Stimulated activated CD8-positive, alpha-beta memory T cell treated with anti-CD3 and anti-CD28 coated beads, Interleukin-12 subunit alpha, Interleukin-12 subunit beta, amount 100 ng/mL, for 1 hour (primary cell): Measurements from ENCODE around the gene SMOC2.

Source experiments
- DNase-seq: peaks from one replicate; pipeline ENCODE4 v3.0.0-alpha.2; 2020; ENCODE audit warnings: low read depth

Gene SMOC2

GRCh38 chr6:168627506-168628175 is 186.7 kb downstream of the SMOC2 start:
- DNase-seq: no peak

DNA sequence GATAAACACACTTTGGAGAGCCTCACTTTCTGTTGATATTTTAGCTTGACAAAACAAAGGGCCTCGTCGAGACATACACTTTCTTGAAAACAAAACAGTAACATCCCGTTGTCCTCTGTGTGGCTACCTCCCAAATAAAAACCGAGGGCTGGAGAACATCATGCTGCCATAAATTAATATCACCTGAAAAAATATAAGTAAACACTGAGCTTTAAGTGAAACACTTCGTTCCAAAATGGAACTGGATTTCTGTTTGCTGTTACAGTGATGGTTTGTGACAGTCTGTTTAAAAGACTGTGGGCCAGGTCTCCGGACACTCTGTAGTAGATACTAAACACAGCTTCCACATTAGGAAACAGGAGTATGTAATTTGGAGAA is 187.2 kb downstream of the SMOC2 start:
- DNase-seq: no peak

GRCh38 chr6:168628732-168629245 is 187.8 kb downstream of the SMOC2 start:
- DNase-seq: no peak

- DNase-seq: no peak
Measured at GRCh38 chr6:168631564-168631963, 190.6 kb downstream of the SMOC2 start.

DNA sequence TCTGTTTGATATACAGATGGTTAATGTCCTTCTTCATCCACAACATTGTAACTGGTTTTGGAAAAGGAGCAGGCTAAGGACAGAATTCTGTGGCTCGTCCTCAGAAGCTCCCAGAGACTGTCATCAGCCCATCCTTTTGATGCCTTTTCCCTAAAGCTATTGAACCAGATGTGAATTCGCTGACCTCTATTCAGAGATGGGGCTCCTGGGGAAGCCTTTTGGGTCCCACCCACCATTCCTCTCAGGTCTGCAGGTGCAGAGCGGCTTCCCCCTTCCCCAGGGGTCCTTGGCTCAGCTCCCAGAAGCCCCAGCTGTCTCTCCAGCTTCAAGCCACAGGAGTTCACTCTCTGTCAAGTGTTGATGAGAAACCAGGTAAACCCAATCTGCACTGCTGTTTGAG is 191.7 kb downstream of the SMOC2 start:
- no peak for DNase-seq

GRCh38 chr6:168634541-168635328 is 193.8 kb downstream of the SMOC2 start:
- no peak for DNase-seq

DNA sequence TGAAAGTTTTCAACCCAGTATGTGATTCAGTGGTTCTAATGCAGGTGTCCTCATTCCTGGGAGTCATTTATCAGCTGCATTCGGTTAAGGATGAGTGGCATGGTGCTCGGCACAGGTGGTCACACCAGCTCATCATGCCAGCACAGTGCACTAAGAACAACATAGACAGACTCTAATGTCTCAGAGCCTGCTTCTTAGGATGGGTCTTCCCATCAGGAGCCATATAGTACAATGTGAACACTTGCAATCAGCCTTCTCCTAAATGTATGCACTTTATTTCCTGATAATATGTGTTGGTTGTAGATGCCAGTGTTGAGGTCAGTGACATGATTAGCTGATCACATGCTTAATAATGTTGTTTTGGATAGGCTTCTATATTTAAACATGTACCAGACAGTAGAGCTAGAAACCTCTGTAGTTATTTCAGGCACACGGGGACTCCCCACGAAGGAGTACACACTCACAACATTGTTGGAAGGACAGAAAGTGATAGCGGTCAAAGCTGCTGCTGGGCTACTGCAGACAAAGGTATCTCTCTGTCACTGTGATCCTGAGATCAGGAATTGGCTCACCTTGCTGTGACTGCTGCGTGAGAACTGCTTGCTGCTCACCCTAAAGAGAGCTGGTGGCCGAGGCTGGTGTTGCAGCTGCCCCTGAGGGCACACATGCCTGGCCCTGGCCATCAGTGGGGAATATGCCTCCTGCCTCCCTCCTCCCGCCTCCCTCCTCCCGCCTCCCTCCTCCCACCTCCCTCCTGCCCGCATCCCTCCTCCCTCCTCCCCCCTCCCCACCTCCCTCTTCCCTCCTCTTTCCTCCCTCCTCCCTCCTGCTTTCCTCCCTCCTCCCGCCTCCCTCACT is 195.4 kb downstream of the SMOC2 start:
- DNase-seq: no peak

DNA sequence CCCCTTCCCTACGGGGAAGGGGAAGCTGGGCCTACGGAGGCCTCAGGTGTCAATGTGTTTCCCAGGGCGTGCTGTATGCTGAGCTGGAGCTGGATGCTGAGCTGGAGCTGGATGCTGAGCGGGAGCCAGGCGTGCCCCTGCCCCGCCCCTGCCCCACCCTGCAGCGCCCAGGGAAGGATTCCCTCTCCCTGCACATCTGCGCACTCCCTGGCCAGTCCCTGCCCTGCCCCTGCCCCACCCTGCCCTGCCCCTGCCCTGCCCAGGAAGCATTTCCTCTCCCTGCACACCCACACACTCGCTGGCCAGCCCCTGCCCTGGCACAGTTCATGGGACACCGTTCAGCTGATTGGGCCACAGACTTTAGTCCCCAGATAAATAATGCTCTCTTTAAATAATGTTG is 196.8 kb downstream of the SMOC2 start:
- no peak for DNase-seq

DNA sequence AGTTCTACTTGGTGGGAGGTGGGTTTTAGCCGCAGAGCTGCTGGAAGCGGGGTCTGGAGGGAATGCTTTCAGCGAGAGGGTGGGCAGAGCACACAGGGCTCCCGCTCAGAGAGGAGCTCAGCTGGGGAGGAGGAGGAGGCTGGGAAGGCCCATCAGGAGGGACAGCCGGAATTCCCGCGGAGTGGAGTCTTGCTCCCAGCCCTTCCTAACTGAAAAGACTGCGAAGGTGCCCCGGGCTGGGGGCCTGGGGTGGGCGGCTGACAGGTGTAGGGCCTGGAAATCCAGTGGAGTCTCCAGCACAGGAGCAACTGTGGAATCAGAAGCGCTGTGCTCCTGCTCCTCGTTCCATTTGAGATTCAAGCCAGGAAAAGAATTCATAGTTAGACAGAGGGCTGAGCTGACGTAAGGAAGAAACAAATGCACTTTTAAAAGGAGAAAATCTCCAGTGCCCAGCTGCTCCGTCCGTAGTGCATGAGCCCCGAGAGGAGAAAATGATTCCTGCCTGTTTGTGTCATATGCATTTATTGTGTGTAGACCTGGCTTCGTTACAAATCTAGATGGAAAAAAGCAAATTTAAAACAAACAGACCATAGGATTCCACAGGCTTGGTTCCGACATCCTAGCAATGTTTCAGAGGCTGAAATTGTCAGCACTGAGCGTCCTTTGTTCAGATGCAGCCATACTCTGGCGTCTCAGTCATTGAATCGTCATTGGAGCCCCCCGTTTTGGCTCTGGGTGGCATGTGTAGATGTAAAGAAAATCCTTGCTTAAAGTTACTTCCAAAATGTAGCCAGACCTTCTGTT is 197.7 kb downstream of the SMOC2 start:
- DNase-seq: no peak

DNA sequence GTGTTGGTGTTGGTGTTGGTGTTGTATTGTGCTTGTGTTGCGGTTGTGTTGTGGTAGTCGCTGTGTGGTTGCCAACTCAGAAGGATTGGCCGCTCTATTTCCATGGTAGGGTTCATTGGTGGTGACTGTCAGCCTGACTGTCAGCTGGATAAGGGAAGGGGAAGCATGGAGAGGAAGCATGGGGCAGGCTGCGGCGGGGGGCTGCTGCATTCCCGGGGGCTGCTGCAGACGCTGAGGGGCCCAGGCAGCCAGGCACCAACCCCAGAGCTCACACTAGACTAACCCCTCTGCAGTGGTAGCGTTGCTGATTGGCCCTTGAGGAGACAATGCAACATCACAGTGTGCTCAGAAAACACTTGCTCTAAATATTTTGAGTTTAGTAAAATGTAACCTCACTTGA is 199.2 kb downstream of the SMOC2 start:
- DNase-seq: no peak

GRCh38 chr6:168640768-168641167 is 199.8 kb downstream of the SMOC2 start:
- DNase-seq: no peak

DNA sequence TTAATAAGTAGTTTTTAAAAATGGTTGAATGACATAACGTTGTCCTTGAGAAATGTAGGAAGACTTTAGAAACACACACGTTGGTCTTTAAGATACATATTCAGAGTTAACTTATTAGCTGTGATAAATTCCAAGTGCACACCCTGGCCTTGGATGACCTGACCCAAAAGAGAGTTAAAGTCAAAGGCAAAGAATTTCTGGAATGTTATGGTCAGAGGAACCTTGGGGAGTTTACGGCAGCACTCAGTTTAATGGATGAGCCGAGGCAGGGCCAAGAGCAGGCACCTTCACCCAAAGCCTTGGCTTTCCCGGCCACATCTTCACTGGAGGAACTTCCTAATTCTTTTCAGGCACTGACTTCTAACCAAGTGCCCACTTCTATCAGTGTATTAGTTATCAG is 200.5 kb downstream of the SMOC2 start:
- DNase-seq: no peak

DNA sequence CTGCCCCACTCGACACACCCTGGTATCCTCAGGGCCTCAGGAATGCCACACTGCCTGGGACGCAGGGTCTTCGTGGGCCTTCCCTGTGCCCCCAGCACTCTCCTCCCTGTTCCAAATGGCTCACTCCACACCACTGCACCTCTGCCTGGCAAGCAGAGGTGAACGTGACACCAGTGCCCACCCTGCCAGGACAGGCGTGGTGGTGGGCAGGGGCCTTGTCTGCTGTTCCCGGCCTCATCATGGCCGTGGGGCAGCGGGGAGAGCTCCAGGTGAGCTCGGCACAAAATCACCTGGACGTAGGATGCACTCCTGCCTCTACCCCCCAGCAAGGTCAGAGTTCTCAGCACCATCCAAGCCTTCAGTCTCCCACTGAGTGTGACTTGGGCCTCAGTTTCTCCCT is 202.4 kb downstream of the SMOC2 start:
- DNase-seq: no peak

DNA sequence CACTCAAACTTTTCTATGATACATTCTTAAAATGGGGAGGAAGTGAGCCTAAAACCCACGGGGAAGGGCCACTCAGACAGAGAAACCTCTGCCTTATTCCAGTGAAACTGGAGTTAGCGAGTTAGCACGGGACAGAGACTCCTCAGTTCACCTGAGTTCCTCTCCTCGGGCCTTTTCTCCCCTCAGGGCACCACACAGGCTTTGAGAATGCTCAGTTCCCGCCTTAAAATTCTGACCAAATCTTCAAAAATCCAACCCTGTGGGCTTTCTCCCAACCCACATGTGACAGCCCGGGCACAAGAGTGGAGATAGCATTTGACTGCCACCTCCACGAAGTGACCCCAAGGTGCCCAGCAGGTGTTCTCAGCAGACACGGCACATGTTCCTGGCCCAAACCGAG is 204.3 kb downstream of the SMOC2 start:
- DNase-seq: no peak

DNA sequence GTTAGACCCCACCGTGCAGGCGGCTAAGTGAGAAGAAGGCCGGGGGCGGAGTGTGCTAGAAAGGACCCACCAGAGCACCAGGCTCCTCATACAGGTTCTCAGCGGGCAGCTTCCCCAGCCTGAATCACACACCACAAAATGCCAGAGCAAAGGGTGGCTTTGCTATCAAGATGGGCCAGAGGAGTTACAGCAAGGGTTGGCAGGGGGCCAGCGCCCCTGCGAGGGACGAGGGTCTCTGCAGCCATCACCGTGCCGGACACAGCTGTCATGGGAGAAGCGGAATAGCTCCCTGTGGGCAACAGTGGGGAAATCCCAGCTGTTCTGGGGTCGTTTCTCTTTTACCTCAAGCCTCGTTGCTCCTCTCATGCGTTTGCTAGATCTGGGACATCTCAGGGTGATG is 206.3 kb downstream of the SMOC2 start:
- no peak for DNase-seq

DNA sequence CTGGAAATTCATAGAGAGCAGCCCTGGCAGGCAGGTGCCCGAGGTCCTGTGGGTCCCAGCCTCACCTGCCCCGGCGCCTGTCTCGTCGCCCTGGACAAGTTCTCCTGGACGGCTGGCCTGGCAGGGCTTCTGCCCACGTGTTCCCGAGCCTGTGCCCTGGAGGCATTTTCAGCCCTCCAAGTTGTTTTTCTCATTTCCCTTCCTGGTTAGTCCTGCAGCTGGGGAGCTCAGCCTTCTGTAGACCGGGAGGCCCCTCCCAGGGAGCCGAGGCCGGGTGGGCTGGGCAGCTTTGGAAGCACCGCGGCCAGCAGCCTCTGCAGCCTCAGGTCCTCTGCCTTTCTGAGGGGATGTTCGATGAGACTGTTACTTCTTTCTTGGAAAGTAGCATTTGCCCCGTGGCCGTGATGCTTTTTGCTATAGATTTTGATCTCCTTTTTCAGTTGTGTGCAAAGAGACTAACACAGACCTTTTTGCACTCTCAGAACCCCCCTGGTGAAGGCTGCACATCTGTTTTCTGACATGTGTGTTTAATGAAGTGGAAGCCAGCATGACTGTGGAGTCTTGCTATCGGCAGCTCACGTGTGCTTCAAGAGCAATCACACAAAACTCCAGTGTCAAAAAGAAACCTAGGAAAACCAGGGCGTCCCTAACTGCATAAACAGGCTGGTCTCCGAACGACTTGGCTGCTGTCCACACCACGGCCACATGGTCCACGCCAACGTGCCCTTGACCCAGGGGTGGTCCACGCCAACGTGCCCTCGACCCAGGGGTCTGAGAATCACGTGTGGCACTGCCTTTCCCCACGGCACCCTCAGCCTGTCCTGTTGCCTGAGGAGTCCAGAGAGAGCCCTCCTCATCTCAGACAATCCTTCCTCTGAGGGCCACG is 207.5 kb downstream of the SMOC2 start:
- no peak for DNase-seq

- no peak for DNase-seq
Measured at GRCh38 chr6:168649209-168649608, 208.2 kb downstream of the SMOC2 start.

- DNase-seq: no peak
Measured at GRCh38 chr6:168650671-168651111, 209.7 kb downstream of the SMOC2 start.

DNA sequence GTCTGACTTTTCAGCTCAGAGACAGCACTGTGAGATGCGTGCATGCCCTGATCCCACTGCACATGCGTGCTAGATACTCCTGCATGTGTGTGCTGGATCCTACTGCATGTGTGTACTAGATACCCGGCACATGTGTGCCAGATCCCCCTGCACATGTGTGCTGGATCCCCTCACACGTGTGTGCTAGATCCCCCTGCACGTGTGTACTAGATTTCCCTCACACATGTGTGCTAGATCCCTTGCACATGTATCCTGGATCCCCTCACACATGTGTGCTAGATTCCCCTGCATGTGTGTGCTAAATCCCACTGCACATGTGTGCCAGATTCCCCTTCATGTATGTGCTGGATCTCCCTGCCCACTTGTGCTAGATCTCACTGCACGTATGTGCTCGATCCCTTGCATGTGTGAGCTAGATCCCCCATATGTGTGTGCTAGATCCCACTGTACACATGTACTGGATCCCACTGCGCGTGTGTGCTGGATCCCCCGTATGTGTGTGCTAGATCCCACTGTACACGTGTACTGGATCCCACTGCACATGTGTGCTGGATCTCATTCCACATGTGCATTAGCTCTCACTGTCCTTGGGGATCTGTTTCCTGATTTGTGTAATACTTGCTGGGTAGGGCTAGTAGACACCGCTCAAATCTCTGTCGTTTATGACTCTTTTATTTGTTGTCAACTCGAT is 214.6 kb downstream of the SMOC2 start:
- no peak for DNase-seq

GRCh38 chr6:168658059-168658458 is 217.1 kb downstream of the SMOC2 start:
- no peak for DNase-seq
